ELR (cell line): ENCODE results near the gene ZFHX3.

Experiments
- DNase-seq: peaks from one replicate; pipeline ENCODE4 v3.0.0-alpha.2; 2015; ENCODE audit warnings: low read depth

ZFHX3 gene

DNA sequence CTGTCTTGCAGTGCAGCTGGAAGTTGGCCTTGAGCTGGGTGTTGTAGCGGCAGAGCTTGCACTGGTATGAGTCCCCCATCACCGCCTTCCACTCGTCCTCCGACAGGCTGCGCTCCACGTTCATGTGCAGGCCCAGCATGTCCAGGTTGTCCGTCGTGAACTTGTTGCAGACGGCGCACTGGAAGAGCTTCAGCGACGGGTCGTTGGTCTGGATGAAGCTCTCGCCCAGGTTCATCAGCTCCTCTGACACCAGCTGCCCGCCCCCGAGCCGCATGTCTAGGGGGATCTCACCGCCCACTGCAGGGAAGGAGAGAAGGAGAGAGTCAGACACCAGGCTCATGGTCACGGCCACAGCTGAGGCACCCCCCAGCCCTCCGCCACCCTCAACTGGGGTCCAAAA is 97.3 kb downstream of the ZFHX3 start:
- DNase-seq, result no peak

DNA sequence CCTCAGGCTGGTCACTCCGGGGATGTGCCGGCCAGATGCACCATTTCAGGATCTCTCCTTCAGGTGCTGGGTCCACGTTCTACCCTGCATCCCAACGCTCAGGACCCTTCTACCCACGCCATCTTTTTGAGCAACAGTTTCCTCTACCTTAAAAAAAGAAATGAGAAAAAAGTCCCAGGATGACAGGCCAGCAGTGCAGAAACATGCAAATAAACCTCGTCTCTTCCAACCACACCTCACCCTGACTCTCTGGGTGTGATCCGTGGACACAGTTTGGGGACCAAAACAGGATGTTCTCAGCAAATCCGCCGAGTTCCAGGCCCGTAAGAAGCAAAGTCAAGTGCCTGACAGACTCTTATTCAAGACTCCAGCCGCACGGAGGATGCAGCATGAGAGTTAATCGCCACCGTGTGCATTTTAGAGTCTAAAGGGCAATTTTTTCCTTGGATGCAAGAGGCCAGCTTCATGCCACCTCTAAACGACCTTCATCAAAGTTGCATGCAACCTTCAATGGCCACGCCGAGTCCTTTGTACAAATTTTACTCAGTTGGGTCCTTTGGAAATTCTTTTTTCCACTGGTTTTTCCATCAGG is 99.6 kb downstream of the ZFHX3 start:
- no peak for DNase-seq

DNA sequence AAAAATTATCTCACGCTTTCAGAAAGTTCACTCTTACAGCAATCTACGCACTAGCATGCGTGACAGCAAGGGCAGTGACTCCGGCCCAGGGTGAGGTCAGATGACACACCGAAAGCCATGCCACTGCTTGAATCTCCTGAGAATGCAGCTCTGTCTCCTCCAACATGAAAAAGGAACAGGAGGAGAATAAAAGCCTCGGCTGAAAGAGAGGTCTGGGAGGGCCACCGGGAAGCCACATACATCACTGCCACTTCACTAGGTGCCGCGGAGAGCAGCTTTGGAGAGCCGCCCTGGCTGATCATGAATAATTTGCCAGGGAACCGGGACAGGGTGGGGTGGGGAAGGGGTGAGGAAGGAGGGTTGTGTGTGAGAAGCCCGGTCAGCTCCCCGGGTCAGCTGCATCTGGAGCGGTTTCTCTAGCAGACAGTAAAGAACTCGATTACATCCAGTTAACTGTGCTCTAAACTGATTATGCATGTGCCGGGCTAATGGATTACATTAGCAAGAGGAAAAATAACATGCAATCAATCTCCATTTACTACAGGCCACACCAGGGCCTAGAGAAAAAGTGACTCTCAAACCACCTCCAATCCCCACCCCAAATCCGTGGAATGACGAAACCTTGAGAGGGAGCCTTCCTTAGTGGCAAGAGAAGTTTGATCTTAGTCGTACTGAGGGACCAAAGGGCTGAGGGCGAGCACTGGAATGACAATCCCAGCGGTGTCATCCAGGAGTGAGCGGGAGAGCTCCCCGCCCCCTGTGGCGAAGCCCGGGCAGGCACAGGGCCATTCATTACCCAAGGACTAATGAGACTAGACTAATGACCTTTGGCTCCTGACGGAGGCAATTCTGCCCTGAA is 100.3 kb downstream of the ZFHX3 start:
- no peak for DNase-seq

DNA sequence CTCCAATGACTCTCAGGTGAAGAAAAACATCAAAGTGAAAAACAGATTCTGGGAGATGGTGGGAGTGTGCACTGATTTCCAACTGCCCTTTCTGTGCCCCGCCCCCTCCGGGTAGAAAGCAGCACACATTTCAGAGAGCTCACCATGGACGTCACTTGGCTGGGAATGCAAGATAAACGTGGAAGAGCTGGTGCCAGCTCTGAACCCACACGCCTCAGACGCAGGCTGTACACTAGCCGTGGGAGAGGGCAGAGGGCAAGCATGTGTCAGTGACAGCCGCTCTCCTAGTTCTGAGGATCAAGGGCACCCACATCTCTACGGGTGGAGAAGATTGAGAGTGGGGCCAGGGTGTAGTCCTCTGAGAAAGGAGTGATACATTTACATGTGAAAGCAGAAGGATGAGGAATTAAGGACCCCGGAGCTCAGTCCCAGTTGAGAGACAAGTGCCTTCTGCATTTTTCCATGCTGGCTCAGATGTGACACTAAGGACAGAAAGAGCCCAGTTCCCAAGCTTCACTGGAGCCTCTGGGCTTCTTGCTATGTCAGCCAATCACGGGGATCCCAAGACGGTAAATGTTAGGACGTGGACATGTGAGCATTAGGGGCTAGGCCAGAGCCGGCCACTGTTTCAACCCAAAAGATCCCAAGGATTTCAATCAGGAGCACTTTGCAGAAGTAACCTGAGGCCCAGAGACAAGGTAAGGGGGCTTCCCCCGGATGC is 101.3 kb downstream of the ZFHX3 start:
- no peak for DNase-seq

DNA sequence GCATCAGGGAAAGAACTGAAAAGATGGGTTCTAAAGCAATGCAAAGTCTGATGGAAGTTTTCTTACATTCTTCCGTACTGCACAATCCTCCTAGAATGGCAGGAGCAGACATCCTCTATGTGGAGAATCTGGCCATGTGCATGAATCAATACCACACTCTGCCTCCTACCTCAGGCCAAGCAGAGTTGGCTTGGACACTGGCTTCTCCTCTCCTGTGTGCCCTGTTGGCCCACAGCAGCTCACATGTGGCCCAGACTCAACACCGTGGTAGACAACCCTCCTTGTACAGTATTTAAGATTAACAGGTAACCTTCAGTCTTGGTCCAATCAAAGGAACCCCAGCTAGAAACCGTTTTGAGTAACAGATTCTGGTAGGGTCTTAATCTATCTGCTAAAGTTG is 101.9 kb downstream of the ZFHX3 start:
- DNase-seq, result no peak

DNA sequence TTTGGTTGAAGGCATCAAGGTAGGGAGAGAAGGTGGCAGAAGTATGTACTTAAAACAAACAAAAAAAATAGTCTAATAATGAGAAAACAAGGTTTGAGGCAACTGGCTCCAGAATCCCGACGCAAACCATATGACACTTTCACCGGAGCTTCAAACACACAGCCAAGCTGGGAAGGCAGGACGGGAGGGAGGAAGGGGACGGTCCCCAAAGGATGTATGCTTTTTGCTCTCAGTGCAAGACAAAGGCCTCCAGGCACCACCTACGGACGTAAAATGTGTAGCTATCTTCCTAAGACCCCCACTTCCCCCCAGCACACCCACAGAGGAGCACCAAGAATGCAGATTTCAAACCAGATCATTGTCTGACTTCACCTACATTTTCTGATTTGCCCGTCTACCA is 102.3 kb downstream of the ZFHX3 start:
- no peak for DNase-seq

DNA sequence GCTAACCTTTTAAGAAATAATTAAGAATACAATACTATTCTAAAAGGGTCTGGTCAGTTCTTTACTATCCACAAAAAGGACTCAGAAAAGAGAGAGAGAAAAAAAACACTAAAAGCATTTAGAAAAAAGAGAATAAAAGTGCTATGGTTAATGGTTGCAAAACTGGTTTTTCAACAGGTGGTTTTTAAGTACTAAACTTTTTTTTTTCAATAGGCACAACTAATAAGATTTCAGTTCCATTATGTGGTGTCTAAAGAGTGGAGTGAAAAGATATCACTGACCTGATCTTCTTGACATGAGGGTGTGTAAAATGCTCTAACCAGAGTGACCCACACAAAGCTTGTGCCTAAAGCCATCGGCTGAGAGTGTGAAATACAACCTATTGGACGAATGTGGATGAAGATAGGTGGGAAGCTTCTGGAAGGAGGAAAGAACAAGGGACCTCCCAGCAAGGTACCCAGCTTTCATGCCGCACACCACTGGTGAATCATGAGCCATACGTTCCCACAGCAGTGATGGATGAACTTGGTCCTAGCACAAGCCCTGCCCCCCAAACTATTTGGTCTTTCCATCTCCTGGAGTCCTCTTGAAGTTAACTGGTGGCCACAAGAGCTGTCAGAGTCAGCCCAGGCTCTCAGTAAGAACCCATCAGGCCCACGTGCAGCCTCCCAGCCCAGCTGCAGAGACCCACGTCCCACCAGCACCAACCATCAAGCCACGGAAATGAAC is 103.0 kb downstream of the ZFHX3 start:
- no peak for DNase-seq

DNA sequence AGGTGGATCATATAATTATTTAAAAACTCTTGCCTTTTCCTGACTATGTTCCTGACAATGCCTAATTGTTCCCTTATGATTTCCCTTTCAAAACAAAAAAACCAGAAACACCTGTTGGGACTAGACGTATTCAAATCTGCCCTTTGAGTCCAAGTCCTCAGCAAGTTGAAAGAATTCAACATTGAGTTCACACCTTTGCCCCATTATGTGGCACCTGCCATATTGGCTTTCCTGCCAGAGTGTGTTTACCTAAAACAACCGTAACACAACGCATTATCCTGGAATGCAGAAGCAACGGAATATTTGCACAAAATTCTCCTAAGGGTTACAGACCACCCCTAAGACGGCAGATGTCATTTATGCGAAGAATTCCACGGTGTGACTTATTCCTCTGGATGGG is 105.9 kb downstream of the ZFHX3 start:
- no peak for DNase-seq

DNA sequence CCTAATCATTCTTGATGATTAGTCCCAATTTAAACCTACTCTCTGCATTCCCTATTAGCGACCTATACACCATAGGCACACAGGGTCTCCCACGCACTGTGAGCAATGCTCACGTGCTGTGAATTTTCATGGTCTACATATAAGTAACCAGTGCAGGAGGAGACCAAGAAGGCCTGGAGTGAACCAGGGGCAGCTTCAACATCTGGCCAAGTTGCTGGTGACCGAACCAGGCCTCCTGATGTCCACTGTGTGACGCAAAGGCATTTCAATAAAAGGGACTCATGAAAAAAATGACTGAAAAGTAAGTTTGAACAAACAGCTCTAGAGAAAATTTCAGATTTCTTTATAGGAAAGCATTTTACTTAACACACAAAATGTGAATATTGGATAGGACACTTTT is 107.0 kb downstream of the ZFHX3 start:
- DNase-seq, result no peak

DNA sequence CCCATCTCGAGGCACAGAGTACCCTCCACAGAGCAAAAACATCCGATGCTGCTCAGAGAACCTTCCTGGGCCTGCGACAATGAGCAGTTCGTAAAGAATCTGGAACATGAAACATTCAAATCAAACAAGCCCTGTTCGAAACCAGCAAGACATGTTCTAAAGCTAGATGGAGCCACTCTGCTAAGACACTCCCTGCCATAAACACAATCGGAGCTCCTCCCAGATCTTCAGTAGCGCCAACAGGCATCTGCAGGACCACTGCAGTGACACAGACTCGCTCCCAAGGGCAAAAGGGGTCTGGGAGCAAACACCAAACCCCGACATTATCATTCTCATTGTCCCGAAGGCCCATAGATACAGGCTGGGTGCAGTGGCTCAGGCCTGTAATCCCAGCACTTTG is 108.7 kb downstream of the ZFHX3 start:
- DNase-seq, result no peak

DNA sequence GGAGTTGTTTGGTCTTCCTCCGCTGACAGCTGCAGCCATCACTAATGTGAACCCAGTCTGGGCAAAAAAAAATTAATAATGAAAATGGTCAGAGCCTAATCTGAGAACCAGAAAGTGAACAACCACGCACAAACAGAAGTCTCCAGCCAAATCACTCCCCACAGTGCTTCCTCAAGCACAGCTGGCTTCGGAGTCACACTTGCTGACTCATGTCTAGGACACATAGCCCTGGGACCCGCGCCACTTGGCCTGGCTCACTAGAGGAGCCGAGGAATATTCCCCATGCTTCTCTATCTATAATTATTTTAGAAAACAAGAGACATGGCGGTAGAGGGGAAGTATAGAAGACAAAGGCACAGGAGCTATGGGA is 109.1 kb downstream of the ZFHX3 start:
- DNase-seq, result peak; percentile 57

DNA sequence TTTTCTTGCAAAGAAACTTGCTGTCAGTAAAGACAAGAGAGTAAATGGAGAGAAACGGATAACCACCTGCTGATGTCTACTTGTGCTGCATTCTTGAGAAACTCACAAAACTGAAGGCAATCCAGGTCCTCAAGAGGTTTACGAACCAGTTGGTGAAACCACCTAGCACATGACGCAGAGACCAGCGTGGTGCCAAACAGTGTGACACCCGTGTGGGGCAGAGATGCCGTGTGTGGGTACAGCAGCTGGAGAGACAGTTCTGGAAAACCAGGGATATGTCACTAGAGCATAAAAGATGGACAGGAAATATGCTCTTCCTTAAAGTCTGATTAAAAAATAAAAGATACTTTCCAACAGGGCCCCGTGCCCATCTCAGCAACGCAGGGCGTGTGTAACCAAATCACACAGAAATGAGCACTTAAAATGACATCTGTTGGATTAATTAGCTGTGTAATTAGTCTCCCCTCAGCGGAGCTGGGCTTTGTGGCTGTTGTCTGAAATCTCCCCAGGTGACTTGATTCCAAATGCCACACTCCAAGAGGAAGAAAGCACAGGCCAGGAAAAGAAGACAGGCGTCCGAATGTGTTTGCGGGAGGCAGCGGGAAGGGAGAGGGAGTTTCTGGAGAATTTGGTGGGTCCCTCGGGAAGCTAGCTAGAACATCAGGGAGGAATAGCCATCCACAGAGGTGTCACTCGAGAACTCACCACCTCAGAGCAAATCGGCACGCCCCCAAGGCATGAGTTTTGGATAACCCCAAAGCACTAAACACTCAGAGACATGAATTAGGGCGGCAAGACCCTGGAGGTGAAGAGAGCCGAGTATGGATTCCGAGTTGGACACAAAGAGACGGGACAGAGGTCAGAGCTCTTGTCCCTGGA is 109.8 kb downstream of the ZFHX3 start:
- no peak for DNase-seq

DNA sequence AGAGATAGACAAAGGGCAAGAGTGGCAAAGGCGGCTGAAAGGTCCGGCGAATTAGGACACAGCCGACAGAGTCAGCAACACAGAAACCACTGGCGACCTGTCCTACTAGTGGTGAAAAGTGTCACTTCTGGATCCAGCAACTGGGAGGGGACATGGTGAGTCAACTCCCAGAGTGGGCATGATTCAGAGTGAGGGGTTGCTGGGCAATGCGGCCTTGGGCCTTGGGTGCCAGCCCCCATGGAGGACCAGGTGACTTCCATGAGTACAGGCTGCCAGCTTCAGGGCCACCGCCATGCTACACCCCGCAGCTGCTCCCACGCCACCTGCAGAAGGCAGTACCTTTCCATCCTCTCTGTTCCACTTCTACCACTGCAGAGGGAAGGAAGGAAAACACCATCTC is 110.6 kb downstream of the ZFHX3 start:
- DNase-seq, result no peak

DNA sequence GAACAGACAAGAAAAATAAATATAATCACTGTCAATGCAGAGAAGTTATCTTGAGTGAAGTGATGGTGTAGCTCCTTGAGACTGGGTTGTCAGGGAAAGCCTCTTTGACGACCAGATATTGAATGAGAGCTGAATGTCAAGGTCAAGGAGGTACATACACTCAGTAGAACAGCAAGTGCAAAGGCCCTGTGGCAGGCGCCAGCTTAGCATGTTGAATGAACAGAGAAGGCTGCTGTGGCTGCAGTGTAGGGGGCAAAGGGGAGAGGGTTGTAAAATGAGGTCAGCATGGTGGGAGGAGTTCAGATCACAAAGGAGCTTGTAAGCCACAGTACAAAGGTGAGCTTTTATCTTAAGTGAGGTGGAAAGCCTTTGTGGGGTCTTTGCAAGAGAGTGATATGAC is 111.5 kb downstream of the ZFHX3 start:
- DNase-seq, result no peak

DNA sequence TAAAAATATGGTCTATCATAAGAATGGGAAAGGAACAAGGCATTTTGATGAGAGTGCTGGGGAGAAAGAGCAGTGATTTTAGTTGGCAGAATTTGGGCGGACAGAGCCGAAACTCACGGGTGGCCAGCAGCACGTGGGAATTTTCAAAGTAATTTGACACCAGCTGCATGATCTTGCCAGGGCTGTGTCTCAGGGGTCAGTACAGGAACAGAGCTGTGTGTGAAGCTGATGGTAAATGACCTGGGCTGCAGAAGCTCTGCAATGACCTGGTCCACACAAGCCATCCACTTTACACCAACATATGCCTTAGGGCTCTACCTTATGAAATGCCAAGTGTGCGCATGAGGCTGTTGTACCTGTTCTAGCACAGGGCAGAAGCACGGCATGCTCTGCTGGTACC is 112.0 kb downstream of the ZFHX3 start:
- DNase-seq, result no peak

DNA sequence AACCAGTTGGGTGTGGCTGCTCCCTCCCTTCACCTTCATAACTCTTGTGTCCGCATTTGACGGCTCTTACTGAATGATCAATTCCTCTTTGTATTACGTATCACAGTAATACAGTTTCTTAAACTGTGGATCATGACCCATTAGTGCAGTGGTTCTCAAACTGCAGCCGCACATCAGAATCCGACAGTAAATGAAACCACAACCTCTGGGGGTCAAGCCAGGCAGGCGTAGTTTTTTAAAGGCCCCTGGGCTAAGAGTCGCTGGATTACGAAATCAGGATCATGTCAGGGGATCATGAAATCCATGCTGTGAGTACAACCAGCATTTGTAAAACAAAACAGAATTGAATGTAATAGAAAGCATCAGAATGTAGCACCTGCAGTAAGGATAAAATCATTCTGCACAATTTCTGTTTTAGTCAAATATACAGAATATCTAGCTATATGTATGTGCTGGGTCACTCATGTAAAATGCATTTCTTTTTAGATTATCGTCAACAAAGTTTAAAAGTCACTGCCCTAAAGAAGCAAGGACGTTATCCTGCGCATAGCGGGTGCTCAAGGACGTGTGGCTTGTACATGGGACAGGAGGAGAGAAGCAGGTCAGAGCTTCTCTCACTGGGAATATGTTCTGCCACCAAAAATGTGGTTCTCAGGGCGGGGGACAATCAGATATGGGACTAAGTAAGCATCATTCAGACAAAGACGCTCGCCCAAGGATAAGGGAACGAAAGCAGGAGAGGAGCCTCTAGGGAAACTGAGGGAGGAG is 113.1 kb downstream of the ZFHX3 start:
- no peak for DNase-seq

DNA sequence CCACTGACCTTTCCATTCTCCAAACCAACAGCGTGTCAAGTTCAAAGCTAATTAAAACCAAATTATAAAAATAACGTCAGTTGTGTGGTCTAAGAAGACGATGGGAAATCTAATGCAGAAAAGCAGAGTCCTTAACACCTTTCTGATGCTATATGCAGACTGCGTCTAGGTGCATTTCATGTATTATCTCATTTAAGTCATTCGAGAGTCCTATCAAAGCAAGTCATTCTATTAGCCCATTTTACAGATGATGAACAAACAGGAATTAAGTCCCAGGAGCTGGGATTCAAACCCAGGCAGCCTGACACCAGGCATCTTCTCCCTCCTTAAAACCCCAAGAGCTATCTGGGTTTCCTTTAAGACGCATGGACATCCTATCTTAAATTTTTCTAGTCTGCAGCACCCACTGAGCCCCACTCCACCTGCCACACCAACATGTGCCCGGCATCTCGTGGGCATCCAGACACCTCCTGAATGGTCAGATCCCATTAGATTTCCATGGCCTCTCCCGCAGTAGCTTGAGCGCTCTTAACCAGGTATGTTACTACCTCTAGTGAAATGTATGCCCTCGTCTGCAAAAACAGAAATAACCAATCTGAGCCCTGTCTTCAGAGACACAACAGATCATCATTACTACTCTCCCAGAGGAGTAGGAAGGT is 115.1 kb downstream of the ZFHX3 start:
- DNase-seq, result no peak

DNA sequence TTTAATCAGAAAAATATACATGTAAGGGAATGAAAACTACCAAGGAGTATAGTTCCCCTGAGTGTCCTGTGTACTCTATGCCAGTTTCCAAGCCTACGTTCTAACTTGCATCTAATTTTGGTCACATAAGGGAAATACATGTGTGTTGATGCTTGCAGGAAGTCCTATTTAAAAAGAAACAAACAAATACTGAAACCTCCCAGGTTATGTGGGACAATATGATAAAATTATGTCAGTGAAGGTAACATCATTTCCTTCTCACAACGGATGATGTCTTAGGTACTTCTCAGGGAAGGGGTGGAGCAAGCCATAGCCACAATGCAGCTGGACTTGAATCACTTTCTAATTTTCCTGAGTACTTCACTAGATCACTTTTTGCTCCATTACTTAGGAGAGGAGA is 115.9 kb downstream of the ZFHX3 start:
- no peak for DNase-seq

DNA sequence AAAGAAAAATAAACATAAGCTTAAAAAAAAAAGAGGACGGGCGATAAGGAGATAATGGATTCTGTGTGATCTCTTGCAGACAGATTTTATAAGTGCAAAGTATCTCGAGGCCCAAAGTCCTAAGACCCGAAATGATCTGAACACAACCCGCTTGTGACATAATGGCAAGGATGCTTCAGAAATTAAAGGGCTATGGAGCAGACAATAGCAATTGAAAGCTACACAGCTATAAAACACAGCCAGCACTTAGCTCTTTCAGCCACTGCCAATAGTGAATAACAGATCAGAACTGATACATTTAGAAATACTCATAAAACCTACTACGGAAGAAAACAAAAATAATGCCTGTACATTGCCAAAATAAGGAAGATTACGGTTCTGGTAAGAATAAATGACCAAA is 117.5 kb downstream of the ZFHX3 start:
- no peak for DNase-seq
